Transverse colon (tissue), 4 donors: ENCODE measurements around the gene DNAH8. TPM values are rescaled to one million over a fixed set of nuclear protein-coding genes. Genes with fewer than 3 reads are reported as not detected.
A peak's percentile ranks its signal among the peaks of the same experiment; 100 is the strongest.

ENCODE experiments used
- DNase-seq: peaks from one replicate; pipeline ENCODE4 v3.0.0-alpha.2; 2019
- H3K27ac ChIP-seq, 4 donors: fragments of 200-600 bp; sonication (generic); 2 replicates each; pipeline ENCODE4 v1.5.1; 2016 to 2018; ENCODE audit warnings: inconsistent platforms in 4 of 4
- H3K27me3 ChIP-seq: fragments of 200-600 bp; sonication (generic); 2 replicates; pipeline ENCODE4 v1.5.1; 2017; ENCODE audit warnings: inconsistent platforms
- H3K36me3 ChIP-seq, 4 donors: fragments of 200-600 bp; sonication (generic); 2 replicates each; pipeline ENCODE4 v1.5.1; 2017 to 2019; ENCODE audit warnings: inconsistent platforms in 4 of 4
- H3K4me1 ChIP-seq, 4 donors: fragments of 200-600 bp; sonication (generic); 2 replicates each; pipeline ENCODE4 v1.5.1; 2017 to 2020; ENCODE audit warnings: inconsistent platforms in 4 of 4
- H3K4me3 ChIP-seq, 4 donors: fragments of 200-600 bp; sonication (generic); 1 replicate in 1 of 4; 2 replicates in 3 of 4; pipeline versions ENCODE4 v1.5.1 to v1.6.1; 2017 to 2019; ENCODE audit warnings: inconsistent platforms in 4 of 4
- H3K9me3 ChIP-seq, 2 donors: fragments of 200-600 bp; sonication (generic); 2 replicates each; pipeline ENCODE4 v1.5.1; 2017 to 2019; ENCODE audit warnings: inconsistent platforms in 2 of 2
- EP300 ChIP-seq: sonication (generic); formaldehyde crosslinking; IDR thresholded peaks from one replicate; pipeline ENCODE4 v1.6.1; 2017; ENCODE audit warnings: antibody characterized with exemption, low read depth
- POLR2A ChIP-seq: fragments of 450-650 bp; IDR thresholded peaks from one replicate; pipeline ENCODE4 v1.6.1; 2016; ENCODE audit warnings: antibody characterized with exemption, mild to moderate bottlenecking, moderate library complexity
- POLR2AphosphoS5 ChIP-seq, 3 donors: sonication (generic); formaldehyde crosslinking; IDR thresholded peaks; one replicate each; pipeline ENCODE4 v1.6.1; 2016; ENCODE audit warnings: antibody characterized with exemption in 3 of 3
- WGBS, 2 donors: methylation state at CpG; one replicate each; pipeline ENCODE4 v1.1.5; 2018; ENCODE audit warnings: low coverage in 1 of 2; 5-methylcytosine and 5-hydroxymethylcytosine counted together
- in situ Hi-C, 4 donors: fragments of 200-750 bp; cut with MboI; loops; one replicate each; pipeline versions ENCODE4 v1.15.0 to v1.15.1; 2017; ENCODE audit warnings: low sequenced_read_pairs in 3 of 4, low pct_ligation_motif_present in 1 of 4, low pct_unique_long_range_greater_than_20kb in 1 of 4
- intact Hi-C: fragments of 100-400 bp; cut with DNase I; formaldehyde crosslinking; loops from one replicate; pipeline ENCODE4 v1.15.1; 2023; ENCODE audit warnings: low total_unique reads
- total RNA-seq, 4 donors: library from RNA; depleted of rRNA; stranded (reverse); fragments of >200 nt; gene quantifications; one replicate each; pipeline ENCODE4 v1.1.0, GENCODE V29; 2016
- TF ChIP-seq, protein P1 (sequence below), 5 experiments: fragments of 200-600 bp in 3 of 5; fragments of 450-650 bp in 2 of 5; sonication (generic) in 3 of 5; IDR thresholded peaks; 1 replicate in 2 of 5; 2 replicates in 3 of 5; pipeline ENCODE4 v1.5.1; 2016 to 2017; ENCODE audit warnings: antibody characterized with exemption in 5 of 5, inconsistent platforms in 3 of 5, mild to moderate bottlenecking in 2 of 5, moderate library complexity in 1 of 5

The DNAH8 gene
- total RNA-seq, 4 donors from 2014 or later: 0.16 TPM; not detected in 3

DNA sequence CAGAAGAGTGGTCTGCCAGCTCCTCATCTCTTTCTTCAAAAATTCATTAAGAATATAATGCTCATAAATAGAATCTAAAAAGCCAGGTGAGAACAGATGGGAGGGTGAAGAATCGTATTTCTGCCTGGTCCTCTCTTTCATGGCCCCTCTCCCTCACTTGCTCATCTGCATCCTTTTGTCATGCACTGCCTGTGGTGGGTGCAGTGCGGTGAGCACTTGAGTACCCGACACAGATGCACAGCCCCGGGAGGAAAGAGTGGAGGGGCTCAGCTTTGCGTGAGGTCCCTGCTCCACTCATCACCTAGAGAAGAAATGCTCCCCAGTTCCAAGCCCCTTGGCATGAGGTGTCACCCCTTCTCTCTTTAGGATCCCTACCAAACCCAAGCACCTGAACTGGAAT is 275.4 kb downstream of the DNAH8 start:
- Histone ChIP-seq H3K27ac (no peak overlapping the region), H3K27me3 (peaks cover 17% of the 10 kb centered on the region), H3K36me3 (no peaks in the 10 kb centered on the region), H3K9me3 (no peaks in the 10 kb centered on the region), H3K4me1 (no peaks in the 10 kb centered on the region), H3K4me3 (no peak overlapping the region)
- TF ChIP-seq EP300 (no peak), POLR2AphosphoS5 (IDR thresholded peaks at IDR 0.05) (no peak), POLR2A (no peak)
- TF ChIP-seq, protein P1, sequence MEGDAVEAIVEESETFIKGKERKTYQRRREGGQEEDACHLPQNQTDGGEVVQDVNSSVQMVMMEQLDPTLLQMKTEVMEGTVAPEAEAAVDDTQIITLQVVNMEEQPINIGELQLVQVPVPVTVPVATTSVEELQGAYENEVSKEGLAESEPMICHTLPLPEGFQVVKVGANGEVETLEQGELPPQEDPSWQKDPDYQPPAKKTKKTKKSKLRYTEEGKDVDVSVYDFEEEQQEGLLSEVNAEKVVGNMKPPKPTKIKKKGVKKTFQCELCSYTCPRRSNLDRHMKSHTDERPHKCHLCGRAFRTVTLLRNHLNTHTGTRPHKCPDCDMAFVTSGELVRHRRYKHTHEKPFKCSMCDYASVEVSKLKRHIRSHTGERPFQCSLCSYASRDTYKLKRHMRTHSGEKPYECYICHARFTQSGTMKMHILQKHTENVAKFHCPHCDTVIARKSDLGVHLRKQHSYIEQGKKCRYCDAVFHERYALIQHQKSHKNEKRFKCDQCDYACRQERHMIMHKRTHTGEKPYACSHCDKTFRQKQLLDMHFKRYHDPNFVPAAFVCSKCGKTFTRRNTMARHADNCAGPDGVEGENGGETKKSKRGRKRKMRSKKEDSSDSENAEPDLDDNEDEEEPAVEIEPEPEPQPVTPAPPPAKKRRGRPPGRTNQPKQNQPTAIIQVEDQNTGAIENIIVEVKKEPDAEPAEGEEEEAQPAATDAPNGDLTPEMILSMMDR (IDR thresholded peaks at IDR 0.05): no peak
- intact Hi-C loops: no loop called here
- in situ Hi-C loops: loop anchor here in 3 of 4 donors (25.0 kb wide), 1 partner anchor 322 kb away; the partner anchor contains the start of genes KCNK16 (in 3 of the 3) and KCNK17 (in 3 of the 3)
- DNase-seq: no peak
- 43 to 66% methylated on average over 3 to 5 of the region's 5 CpGs for WGBS, 2 donors

DNA sequence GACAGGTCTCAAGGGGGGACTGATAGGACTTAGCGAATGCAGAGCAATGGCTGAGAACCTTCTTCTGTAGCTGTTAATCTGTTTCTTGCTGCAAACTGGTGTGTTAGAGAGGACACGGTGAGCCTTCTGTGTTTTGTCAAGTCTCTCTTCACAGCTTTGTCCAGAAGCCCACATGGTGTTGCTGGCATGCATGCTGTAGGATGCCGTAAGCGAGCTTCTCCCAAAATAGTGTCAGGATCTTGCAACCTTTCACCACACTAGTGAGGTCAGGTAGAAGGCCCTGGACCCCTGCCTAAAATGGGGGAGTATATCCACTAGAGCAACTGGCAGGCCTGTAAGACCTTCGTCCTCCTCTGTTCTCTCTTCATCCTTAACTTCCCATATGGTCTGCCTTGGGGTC is 281.6 kb downstream of the DNAH8 start:
- H3K4me1 ChIP-seq: no peaks in the 10 kb centered on the region

DNA sequence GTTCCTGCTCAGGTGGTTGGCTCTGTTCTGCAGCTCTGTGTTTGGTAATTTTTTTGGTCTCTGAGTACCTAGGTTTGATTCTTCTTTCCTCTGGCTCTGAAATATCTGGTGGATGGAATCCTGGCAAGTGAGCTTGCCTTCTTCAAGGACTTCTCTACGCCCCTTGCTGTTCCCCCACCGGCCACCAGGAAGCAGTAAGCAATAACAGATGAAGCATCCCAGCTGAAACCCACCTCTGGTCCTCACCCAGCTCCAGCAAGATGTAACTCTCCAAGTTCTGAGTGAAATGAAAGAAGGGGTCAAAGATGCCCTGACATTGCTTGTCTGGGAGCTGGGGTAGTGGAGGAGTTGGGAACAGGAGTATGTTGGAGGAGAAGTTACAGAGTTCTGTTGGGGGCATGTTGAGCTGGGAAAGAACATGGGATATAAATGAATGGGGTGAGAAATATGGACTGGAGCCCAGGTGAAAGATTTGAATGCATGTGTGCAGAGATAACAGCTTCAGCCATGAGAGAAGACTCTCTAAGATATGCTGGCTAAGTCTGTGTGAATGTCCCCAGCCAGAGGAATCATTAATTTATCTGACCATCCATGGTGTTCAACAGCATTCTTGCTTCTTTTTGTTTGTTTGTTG is 282.1 kb downstream of the DNAH8 start:
- in situ Hi-C loops (loop anchor here in 3 of 4 donors (25.0 kb wide), 1 partner anchor 315 kb away; the partner anchor contains the start of genes KCNK16 (in 3 of the 3) and KCNK17 (in 3 of the 3)), intact Hi-C loops (loop anchor here (5.0 kb wide), 1 partner anchor 975 kb away; no protein-coding TSS in a partner anchor)
- H3K36me3 ChIP-seq: no peaks in the 10 kb centered on the region
- H3K27ac ChIP-seq: no peak overlapping the region
- TF ChIP-seq EP300: no peak
- TF ChIP-seq, protein P1 (IDR thresholded peaks at IDR 0.05): peak in 4 of 5 experiments; percentile 23 to 34 (median 28)
- no peak for DNase-seq
- H3K4me3 ChIP-seq: no peak overlapping the region
- peaks cover 18% of the 10 kb centered on the region for H3K27me3 ChIP-seq
- H3K4me1 ChIP-seq: no peaks in the 10 kb centered on the region
- H3K9me3 ChIP-seq: no peaks in the 10 kb centered on the region
- 5% methylated on average over 2 of the region's 2 CpGs; no CpG with 5 or more reads in 1 of the 2 donors for WGBS, 2 donors

More for the DNA sequence above, 281.6 kb downstream of the DNAH8 start:
- no peak overlapping the region for H3K27ac ChIP-seq
- WGBS, 2 donors: 67% methylated on average over 5 of the region's 5 CpGs; no CpG with 5 or more reads in 1 of the 2 donors
- in situ Hi-C loops: loop anchor here in 3 of 4 donors (25.0 kb wide), 1 partner anchor 316 kb away; the partner anchor contains the start of genes KCNK16 (in 3 of the 3) and KCNK17 (in 3 of the 3)
- TF ChIP-seq POLR2AphosphoS5 (IDR thresholded peaks at IDR 0.05) (no peak), POLR2A (no peak), EP300 (no peak)
- TF ChIP-seq, protein P1 (IDR thresholded peaks at IDR 0.05): no peak
- no peaks in the 10 kb centered on the region for H3K36me3 ChIP-seq
- no peak for DNase-seq
- H3K4me3 ChIP-seq: no peak overlapping the region
- H3K27me3 ChIP-seq: peaks cover 13% of the 10 kb centered on the region
- H3K9me3 ChIP-seq: no peaks in the 10 kb centered on the region
- intact Hi-C loops: loop anchor here (5.0 kb wide), 1 partner anchor 974 kb away; no protein-coding TSS in a partner anchor

DNA sequence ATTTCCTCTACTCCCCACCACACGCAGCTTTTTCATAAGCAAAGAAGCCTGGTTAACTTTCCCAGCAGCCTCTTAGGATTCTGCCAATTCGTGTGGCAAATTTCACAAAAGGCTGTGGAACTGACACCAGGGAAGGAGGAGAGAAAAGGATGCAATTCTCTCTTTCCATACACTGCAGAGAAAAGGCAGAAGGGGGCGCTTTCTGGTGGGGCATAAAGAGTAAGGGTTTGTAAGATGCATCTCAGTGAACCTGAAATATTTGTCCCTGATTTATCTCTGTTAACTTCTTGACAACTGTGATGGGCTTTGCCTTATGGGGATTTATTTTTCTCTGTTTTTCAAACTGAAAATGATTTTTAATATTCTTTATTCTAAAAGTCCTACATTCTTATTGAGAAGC is 288.0 kb downstream of the DNAH8 start:
- Histone ChIP-seq H3K9me3 (no peaks in the 10 kb centered on the region), H3K4me3 (no peak overlapping the region), H3K27me3 (peaks cover 55% of the 10 kb centered on the region), H3K36me3 (no peaks in the 10 kb centered on the region), H3K4me1 (no peaks in the 10 kb centered on the region), H3K27ac (no peak overlapping the region)
- in situ Hi-C loops (no loop called here), intact Hi-C loops (no loop called here)
- no peak for TF ChIP-seq POLR2AphosphoS5 (IDR thresholded peaks at IDR 0.05)
- no peak for TF ChIP-seq EP300
- no peak for TF ChIP-seq POLR2A
- TF ChIP-seq, protein P1 (IDR thresholded peaks at IDR 0.05): no peak
- no peak for DNase-seq
- 29 to 30% methylated on average over 1 to 3 of the region's 3 CpGs for WGBS, 2 donors
